GM18508 (cell line): Measurements from ENCODE around the gene LRP1.

ENCODE experiments used
- ATAC-seq: cut with Tn5 transposase; IDR thresholded peaks from one replicate; pipeline ENCODE4 v1.9.1; 2021; ENCODE audit warnings: moderate number of reproducible peaks; ENCODE audit not compliant: insufficient read depth, unreplicated experiment

The LRP1 gene

GRCh38 chr12:57127726-57128518, at the start of gene LRP1:
TSS of gene LRP1 (plus strand) at chr12:57128483. CDS start at chr12:57128965, 482 bp downstream.
- no peak for ATAC-seq

GRCh38 chr12:57078519-57079404, 49.5 kb upstream of the LRP1 start, which contains the start of gene NEMP1:
TSS of gene NEMP1 (minus strand) at chr12:57078791. CDS start at chr12:57078745, 46 bp downstream.
- ATAC-seq, result peak; percentile 92

- ATAC-seq, result no peak
Measured at GRCh38 chr12:57079821-57080220, 48.5 kb upstream of the LRP1 start.

GRCh38 chr12:57080855-57081254, 47.4 kb upstream of the LRP1 start:
- ATAC-seq, result no peak

GRCh38 chr12:57085999-57086492, 42.2 kb upstream of the LRP1 start:
- no peak for ATAC-seq

- no peak for ATAC-seq
Measured at GRCh38 chr12:57086493-57087009, 41.7 kb upstream of the LRP1 start.

- no peak for ATAC-seq
Measured at GRCh38 chr12:57087010-57087690, 41.1 kb upstream of the LRP1 start.

GRCh38 chr12:57087691-57088353, 40.5 kb upstream of the LRP1 start:
- ATAC-seq, result no peak

GRCh38 chr12:57088354-57089270, 39.7 kb upstream of the LRP1 start, which contains the start of gene NAB2:
TSS of gene NAB2 (plus strand) at chr12:57089114. CDS start at chr12:57089272, 158 bp downstream.
- no peak for ATAC-seq

- ATAC-seq, result no peak
Measured at GRCh38 chr12:57089271-57090245, 38.7 kb upstream of the LRP1 start.

GRCh38 chr12:57090490-57090889, 37.8 kb upstream of the LRP1 start:
- no peak for ATAC-seq

GRCh38 chr12:57090924-57091637, 37.2 kb upstream of the LRP1 start:
- ATAC-seq, result no peak

GRCh38 chr12:57091638-57092528, 36.4 kb upstream of the LRP1 start:
- ATAC-seq, result no peak

GRCh38 chr12:57092529-57092862, 35.8 kb upstream of the LRP1 start:
- no peak for ATAC-seq

GRCh38 chr12:57092876-57093414, 35.3 kb upstream of the LRP1 start:
- no peak for ATAC-seq
